Heart left ventricle (tissue), 13 donors: ENCODE measurements around the gene C1orf74.

Source experiments
- CTCF ChIP-seq, 12 donors: fragments of 200-600 bp; sonication (generic) in 4 of 12; IDR thresholded peaks; one replicate each; pipeline versions ENCODE4 v1.5.0 to v1.8.0; 2018 to 2022; ENCODE audit warnings: antibody characterized with exemption in 12 of 12, mild to moderate bottlenecking in 5 of 12
- POLR2A ChIP-seq, 2 donors: fragments of 450-650 bp; IDR thresholded peaks; one replicate each; pipeline ENCODE4 v1.6.1; 2017; ENCODE audit warnings: antibody characterized with exemption in 2 of 2, mild to moderate bottlenecking in 2 of 2, moderate library complexity in 2 of 2
- donor health status: ischemic (EF 13 %, LVEDD 7.1; RV severe dilation, severe dysfunction).
- donor health status: DM: no; HTN: yes; CAD: no.
- donor health status: DM: no; HTN: no; CAD: no.
- donor health status: ischemic (EF 25% LVEDD 6.9; RV normal size, moderate dysfunction).
- donor health status: ischemic (EF 25% LVEDD 5.7; RV mildly dilated, moderate dysfunction).
- donor health status: ischemic (EF 35%, LVEDD 5.7; RV mildly dilated, moderate dysfunction).
- donor health status: nonischemic (EF 11% LVEDD 7.7; RV severe dilation, severe dysfunction).
- donor health status: DM: yes; HTN: yes; CAD: no.
- donor health status: PGD.
- donor health status: ischemic (EF 29% LVEDD 5.4; RV normal size, mild dysfunction).
- donor health status: nonischemic (EF 23%, LVEDD 6.1; RV moderate dilation, normal function).

GRCh38 chr1:209830722-209831121 lies 46.4 kb upstream of the C1orf74 start:
- TF ChIP-seq CTCF (IDR thresholded peaks at IDR 0.05) (no peak), POLR2A (IDR thresholded peaks at IDR 0.05) (no peak)
